HG02623 (cell line): ENCODE results near the gene MEI4.
A peak's percentile ranks its signal among the peaks of the same experiment; 100 is the strongest.
"Not testable (repeated sequence)": the region's sequence is repeated elsewhere in the genome, so short reads cannot be mapped to it uniquely, and the experiment has no call there.

ENCODE experiments used
- ATAC-seq: cut with Tn5 transposase; IDR thresholded peaks from one replicate; pipeline ENCODE4 v1.9.1; 2021; ENCODE audit warnings: moderate library complexity; ENCODE audit not compliant: unreplicated experiment

Gene MEI4

GRCh38 chr6:77652739-77653138 lies at the start of gene MEI4:
MEI4 (plus strand) TSS chr6:77653039; CDS start chr6:77690672, 37,633 bp downstream.
- ATAC-seq: no peak

- ATAC-seq: no peak
Measured at GRCh38 chr6:77604476-77604875, 48.4 kb upstream of the MEI4 start.

- no peak for ATAC-seq
Measured at GRCh38 chr6:77607004-77607403, 45.8 kb upstream of the MEI4 start.

GRCh38 chr6:77609106-77609505 lies 43.7 kb upstream of the MEI4 start:
- ATAC-seq: no peak

GRCh38 chr6:77619114-77619513 lies 33.7 kb upstream of the MEI4 start:
- ATAC-seq: no peak

GRCh38 chr6:77620278-77620882 lies 32.5 kb upstream of the MEI4 start:
- peak; percentile 83 for ATAC-seq

GRCh38 chr6:77624515-77624914 lies 28.3 kb upstream of the MEI4 start:
- no peak for ATAC-seq

- no peak for ATAC-seq
Measured at GRCh38 chr6:77626426-77626825, 26.4 kb upstream of the MEI4 start.

- no peak for ATAC-seq
Measured at GRCh38 chr6:77630014-77630413, 22.8 kb upstream of the MEI4 start.

- ATAC-seq: no peak
Measured at GRCh38 chr6:77633471-77633870, 19.4 kb upstream of the MEI4 start.

- no peak for ATAC-seq
Measured at GRCh38 chr6:77633993-77634715, 18.7 kb upstream of the MEI4 start.

- ATAC-seq: no peak
Measured at GRCh38 chr6:77638129-77638830, 14.6 kb upstream of the MEI4 start.

GRCh38 chr6:77644102-77644705 lies 8.6 kb upstream of the MEI4 start:
- ATAC-seq: no peak

- no peak for ATAC-seq
Measured at GRCh38 chr6:77650098-77650663, 2.7 kb upstream of the MEI4 start.

GRCh38 chr6:77653816-77654215 lies 977 bp downstream of the MEI4 start:
- no peak for ATAC-seq

GRCh38 chr6:77655035-77655434 lies 2.2 kb downstream of the MEI4 start:
- ATAC-seq: not testable (repeated sequence)

- no peak for ATAC-seq
Measured at GRCh38 chr6:77656999-77657764, 4.3 kb downstream of the MEI4 start.

- ATAC-seq: no peak
Measured at GRCh38 chr6:77666340-77666739, 13.5 kb downstream of the MEI4 start.

- ATAC-seq: no peak
Measured at GRCh38 chr6:77666846-77667245, 14.0 kb downstream of the MEI4 start.

GRCh38 chr6:77669913-77670312 lies 17.1 kb downstream of the MEI4 start:
- no peak for ATAC-seq

GRCh38 chr6:77674211-77674610 lies 21.4 kb downstream of the MEI4 start:
- ATAC-seq: no peak
